HG02763 (cell line): ENCODE data around the gene PAK1.
"Not testable (repeated sequence)": the region's sequence is repeated elsewhere in the genome, so short reads cannot be mapped to it uniquely, and the experiment has no call there.

Source experiments
- ATAC-seq: cut with Tn5 transposase; IDR thresholded peaks from one replicate; pipeline ENCODE4 v1.9.1; 2021; ENCODE audit warnings: mild to moderate bottlenecking, moderate library complexity; ENCODE audit not compliant: unreplicated experiment

PAK1 gene

GRCh38 chr11:77312107-77312506 lies 161.8 kb downstream of the PAK1 start:
- ATAC-seq, result no peak

- no peak for ATAC-seq
These were observed 162.2 kb downstream of the PAK1 start for GRCh38 chr11:77311701-77312100.

- no peak for ATAC-seq
These were observed 163.2 kb downstream of the PAK1 start for GRCh38 chr11:77310721-77311120.

GRCh38 chr11:77309401-77310085 lies 164.4 kb downstream of the PAK1 start:
- ATAC-seq, result no peak

GRCh38 chr11:77308838-77309237 lies 165.1 kb downstream of the PAK1 start:
- no peak for ATAC-seq

- no peak for ATAC-seq
These were observed 170.6 kb downstream of the PAK1 start for GRCh38 chr11:77303328-77303727.

GRCh38 chr11:77302752-77303151 lies 171.1 kb downstream of the PAK1 start:
- ATAC-seq, result no peak

GRCh38 chr11:77301510-77301909 lies 172.4 kb downstream of the PAK1 start, which contains the start of gene GDPD4:
GDPD4 (minus strand) TSS chr11:77301686; CDS start chr11:77285137, 16,549 bp downstream.
- no peak for ATAC-seq

GRCh38 chr11:77300695-77301094 lies 173.2 kb downstream of the PAK1 start:
- ATAC-seq, result no peak

GRCh38 chr11:77300028-77300427 lies 173.9 kb downstream of the PAK1 start:
- ATAC-seq, result not testable (repeated sequence)

- ATAC-seq, result no peak
These were observed 174.3 kb downstream of the PAK1 start for GRCh38 chr11:77299528-77299993.

- ATAC-seq, result no peak
These were observed 179.9 kb downstream of the PAK1 start for GRCh38 chr11:77294040-77294439.

GRCh38 chr11:77289737-77290136 lies 184.2 kb downstream of the PAK1 start:
- no peak for ATAC-seq

- ATAC-seq, result no peak
These were observed 186.2 kb downstream of the PAK1 start for GRCh38 chr11:77287615-77288273.

- ATAC-seq, result no peak
These were observed 186.8 kb downstream of the PAK1 start for GRCh38 chr11:77287136-77287535.

- ATAC-seq, result no peak
These were observed 189.1 kb downstream of the PAK1 start for GRCh38 chr11:77284476-77285468.

GRCh38 chr11:77283101-77283500 lies 190.8 kb downstream of the PAK1 start:
- ATAC-seq, result no peak

- ATAC-seq, result no peak
These were observed 195.0 kb downstream of the PAK1 start for GRCh38 chr11:77278595-77279506.

- ATAC-seq, result no peak
These were observed 197.6 kb downstream of the PAK1 start for GRCh38 chr11:77276271-77276670.
